OCI-LY7 (cell line): ENCODE results near the gene WDR7.

ENCODE experiments used
- CTCF ChIP-seq: fragments of 200-600 bp; sonication (generic); conservative IDR thresholded peaks from 2 replicates; pipeline ENCODE4 v1.5.1; 2014; ENCODE audit warnings: mild to moderate bottlenecking, antibody characterized with exemption, low read length, moderate library complexity, mixed read lengths
- EZH2phosphoT487 ChIP-seq: fragments of 200-600 bp; sonication (generic); IDR thresholded peaks from 2 replicates; pipeline ENCODE4 v1.6.1; 2018; ENCODE audit warnings: low read depth, borderline replicate concordance, mild to moderate bottlenecking, mixed run types, antibody characterized with exemption, low read length, moderate library complexity, mixed read lengths

- TF ChIP-seq CTCF (no peak), EZH2phosphoT487 (no peak)
These were observed 12.7 kb upstream of the WDR7 start, which contains the start of gene TXNL1 for GRCh38 chr18:56638232-56639103.
